ENCODE results near the gene GINS2. TPM values are rescaled to one million over a fixed set of nuclear protein-coding genes. Genes with fewer than 3 reads are reported as not detected.

GINS2 gene
- total and polyA plus RNA-seq, 2 donors (not counting 1 experiment from before 2014, with no cell fraction given): 1.8 to 5.5 TPM

DNA sequence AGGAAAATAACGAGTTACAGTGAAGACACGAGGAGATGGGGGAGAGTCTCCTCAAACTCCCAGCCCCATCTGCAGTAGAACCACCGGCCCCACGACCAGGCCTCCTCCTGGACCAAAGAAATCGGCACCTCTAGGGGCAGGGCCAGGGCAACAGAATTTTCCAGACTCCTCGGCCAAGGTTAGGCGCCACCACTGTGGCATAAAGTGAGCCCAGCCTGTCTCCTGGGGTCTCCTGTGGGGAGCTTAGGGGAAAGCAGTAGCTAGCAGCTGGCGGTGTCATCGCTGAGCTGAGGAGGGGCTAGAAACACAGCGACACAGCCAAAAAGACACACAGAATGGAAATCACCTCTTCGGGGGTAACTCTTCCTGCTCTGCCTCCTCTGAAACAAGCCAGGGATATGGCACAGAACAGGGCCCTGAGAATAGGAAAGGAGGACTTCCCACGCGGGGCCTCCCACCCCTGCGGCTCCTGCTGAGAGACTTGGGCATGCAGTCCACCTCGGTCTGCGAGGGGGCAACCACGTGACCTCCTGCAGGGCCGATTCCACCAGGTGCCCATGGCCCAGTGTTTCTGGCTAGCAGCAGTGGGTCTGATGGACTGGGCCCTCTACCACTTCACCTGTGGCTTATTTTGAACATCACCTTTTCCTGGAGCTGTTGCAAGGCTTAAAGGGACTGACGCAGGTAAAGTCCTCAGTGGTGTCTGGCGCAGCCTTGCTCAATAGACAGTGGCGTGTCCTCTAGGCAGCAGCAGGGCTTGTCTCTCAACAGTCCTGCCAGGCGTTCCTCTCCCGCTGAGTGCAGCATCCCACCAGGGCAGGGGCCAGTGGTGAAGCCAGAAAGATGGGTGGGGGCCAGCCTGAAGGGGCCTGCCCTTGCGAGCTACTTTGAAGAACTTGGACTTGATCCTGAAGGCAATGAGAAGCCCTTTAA lies 6.7 kb upstream of the GINS2 start:
- Histone ChIP-seq H3K36me3 (ENCODE audit: control insufficient read depth, insufficient read depth, low read length) (no peaks in the 10 kb centered on the region), H4K20me1 (ENCODE audit: control insufficient read depth, extremely low read depth, insufficient read depth, low read length) (no peaks in the 10 kb centered on the region), H3K79me2 (ENCODE audit: control insufficient read depth, insufficient read depth, low read length) (no peaks in the 10 kb centered on the region), H3K27me3 (ENCODE audit: control insufficient read depth, insufficient read depth, low read length) (peaks cover 19% of the 10 kb centered on the region), H3K9me3 (ENCODE audit: control insufficient read depth, insufficient read depth, low read depth, low read length) (no peaks in the 10 kb centered on the region), H3K27ac (ENCODE audit: insufficient read depth, low read length) (no peak overlapping the region), H3K4me2 (ENCODE audit: extremely low read depth, insufficient read depth, low read length) (no peak overlapping the region), H3K4me3 (replicated peaks in 1 of 4; ENCODE audit: control extremely low read depth in 1 of 4, insufficient read depth in 1 of 4, low read depth in 3 of 4, low read length in 4 of 4) (no peak overlapping the region), H3K4me1 (ENCODE audit: control insufficient read depth, extremely low read depth, insufficient read depth, low read length) (no peaks in the 10 kb centered on the region), H2AFZ (ENCODE audit: low read length) (no peak overlapping the region), H3K9ac (ENCODE audit: insufficient read depth, low read length) (no peak overlapping the region)
- TF ChIP-seq, protein P1, sequence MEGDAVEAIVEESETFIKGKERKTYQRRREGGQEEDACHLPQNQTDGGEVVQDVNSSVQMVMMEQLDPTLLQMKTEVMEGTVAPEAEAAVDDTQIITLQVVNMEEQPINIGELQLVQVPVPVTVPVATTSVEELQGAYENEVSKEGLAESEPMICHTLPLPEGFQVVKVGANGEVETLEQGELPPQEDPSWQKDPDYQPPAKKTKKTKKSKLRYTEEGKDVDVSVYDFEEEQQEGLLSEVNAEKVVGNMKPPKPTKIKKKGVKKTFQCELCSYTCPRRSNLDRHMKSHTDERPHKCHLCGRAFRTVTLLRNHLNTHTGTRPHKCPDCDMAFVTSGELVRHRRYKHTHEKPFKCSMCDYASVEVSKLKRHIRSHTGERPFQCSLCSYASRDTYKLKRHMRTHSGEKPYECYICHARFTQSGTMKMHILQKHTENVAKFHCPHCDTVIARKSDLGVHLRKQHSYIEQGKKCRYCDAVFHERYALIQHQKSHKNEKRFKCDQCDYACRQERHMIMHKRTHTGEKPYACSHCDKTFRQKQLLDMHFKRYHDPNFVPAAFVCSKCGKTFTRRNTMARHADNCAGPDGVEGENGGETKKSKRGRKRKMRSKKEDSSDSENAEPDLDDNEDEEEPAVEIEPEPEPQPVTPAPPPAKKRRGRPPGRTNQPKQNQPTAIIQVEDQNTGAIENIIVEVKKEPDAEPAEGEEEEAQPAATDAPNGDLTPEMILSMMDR (conservative IDR thresholded peaks at IDR 0.05 in 1 of 2, IDR thresholded peaks at IDR 0.05 in 1 of 2; ENCODE audit: low read depth in 1 of 2, low read length in 2 of 2): no peak
- no peak for TF ChIP-seq EZH2 (IDR thresholded peaks at IDR 0.05; ENCODE audit: low read length, missing control alignments)
- DNase-seq (ENCODE audit: low read depth in 2 of 2): no peak

DNA sequence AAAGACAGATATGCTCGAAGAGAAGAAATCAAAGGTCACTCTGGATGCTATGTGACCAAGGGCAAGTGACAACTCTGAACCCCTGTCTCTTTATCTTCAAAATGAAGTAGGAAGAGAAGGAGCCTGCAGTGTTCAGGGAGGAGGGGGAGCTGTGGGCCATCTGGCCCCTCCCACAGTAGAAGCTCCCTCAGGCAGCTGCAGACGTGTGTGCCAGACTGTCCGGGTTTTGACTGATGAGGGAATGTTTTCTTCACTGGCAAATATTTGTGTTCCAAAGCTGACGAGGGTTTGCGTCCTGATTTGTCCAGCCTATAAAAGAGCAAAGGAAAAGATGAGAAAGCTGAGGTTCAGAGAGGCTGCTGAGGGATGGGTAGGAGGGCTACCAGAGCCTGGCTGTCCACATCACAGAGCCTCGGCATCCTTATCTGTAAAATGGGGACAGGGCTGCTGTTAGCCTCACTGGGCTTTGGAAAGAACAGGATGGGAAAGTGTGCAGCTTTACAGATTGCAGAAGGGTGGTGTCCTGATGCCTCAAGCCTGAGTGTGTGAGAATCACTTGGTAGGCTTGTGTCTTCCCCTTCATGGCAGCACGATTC lies 1.8 kb upstream of the GINS2 start:
- Histone ChIP-seq H3K4me1 (ENCODE audit: control insufficient read depth, extremely low read depth, insufficient read depth, low read length) (peaks cover 3% of the 10 kb centered on the region), H3K9me3 (ENCODE audit: control insufficient read depth, insufficient read depth, low read depth, low read length) (no peaks in the 10 kb centered on the region), H3K79me2 (ENCODE audit: control insufficient read depth, insufficient read depth, low read length) (no peaks in the 10 kb centered on the region), H3K9ac (ENCODE audit: insufficient read depth, low read length) (no peak overlapping the region), H4K20me1 (ENCODE audit: control insufficient read depth, extremely low read depth, insufficient read depth, low read length) (no peaks in the 10 kb centered on the region), H3K4me2 (ENCODE audit: extremely low read depth, insufficient read depth, low read length) (no peak overlapping the region), H3K36me3 (ENCODE audit: control insufficient read depth, insufficient read depth, low read length) (no peaks in the 10 kb centered on the region), H3K27ac (ENCODE audit: insufficient read depth, low read length) (no peak overlapping the region), H2AFZ (ENCODE audit: low read length) (no peak overlapping the region), H3K27me3 (ENCODE audit: control insufficient read depth, insufficient read depth, low read length) (peaks cover 8% of the 10 kb centered on the region), H3K4me3 (replicated peaks in 1 of 4; ENCODE audit: control extremely low read depth in 1 of 4, insufficient read depth in 1 of 4, low read depth in 3 of 4, low read length in 4 of 4) (no peak overlapping the region)
- no peak for TF ChIP-seq EZH2 (IDR thresholded peaks at IDR 0.05; ENCODE audit: low read length, missing control alignments)
- TF ChIP-seq, protein P1 (conservative IDR thresholded peaks at IDR 0.05 in 1 of 2, IDR thresholded peaks at IDR 0.05 in 1 of 2; ENCODE audit: low read depth in 1 of 2, low read length in 2 of 2): no peak
- DNase-seq (ENCODE audit: low read depth in 2 of 2): no peak

DNA sequence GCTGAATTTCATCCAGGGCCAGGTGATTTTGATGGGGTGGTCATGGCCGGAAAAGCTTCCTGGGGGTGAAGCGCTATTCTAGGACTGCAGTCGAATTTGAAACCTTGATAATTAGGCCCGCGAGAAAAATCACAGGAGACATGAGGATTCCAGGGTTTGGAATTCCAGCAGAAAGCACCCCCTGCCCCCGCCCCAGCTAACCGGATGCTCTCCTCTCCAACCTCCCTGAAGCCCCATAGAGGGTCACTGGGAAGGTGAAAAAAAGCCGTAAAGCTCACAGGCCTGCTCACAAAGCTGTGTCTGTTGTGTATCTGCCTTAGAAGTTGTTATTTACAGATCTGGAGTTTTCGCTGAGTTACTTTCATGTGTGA lies 1.2 kb upstream of the GINS2 start:
- Histone ChIP-seq H3K4me3 (replicated peaks in 1 of 4; ENCODE audit: control extremely low read depth in 1 of 4, insufficient read depth in 1 of 4, low read depth in 3 of 4, low read length in 4 of 4) (no peak overlapping the region), H3K9ac (ENCODE audit: insufficient read depth, low read length) (no peak overlapping the region), H3K79me2 (ENCODE audit: control insufficient read depth, insufficient read depth, low read length) (no peaks in the 10 kb centered on the region), H3K27me3 (ENCODE audit: control insufficient read depth, insufficient read depth, low read length) (peaks cover 6% of the 10 kb centered on the region), H3K4me2 (ENCODE audit: extremely low read depth, insufficient read depth, low read length) (no peak overlapping the region), H2AFZ (ENCODE audit: low read length) (no peak overlapping the region), H4K20me1 (ENCODE audit: control insufficient read depth, extremely low read depth, insufficient read depth, low read length) (no peaks in the 10 kb centered on the region), H3K27ac (ENCODE audit: insufficient read depth, low read length) (no peak overlapping the region), H3K9me3 (ENCODE audit: control insufficient read depth, insufficient read depth, low read depth, low read length) (no peaks in the 10 kb centered on the region), H3K36me3 (ENCODE audit: control insufficient read depth, insufficient read depth, low read length) (no peaks in the 10 kb centered on the region), H3K4me1 (ENCODE audit: control insufficient read depth, extremely low read depth, insufficient read depth, low read length) (peaks cover 3% of the 10 kb centered on the region)
- TF ChIP-seq, protein P1 (conservative IDR thresholded peaks at IDR 0.05 in 1 of 2, IDR thresholded peaks at IDR 0.05 in 1 of 2; ENCODE audit: low read depth in 1 of 2, low read length in 2 of 2): no peak
- no peak for TF ChIP-seq EZH2 (IDR thresholded peaks at IDR 0.05; ENCODE audit: low read length, missing control alignments)
- no peak for DNase-seq (ENCODE audit: low read depth in 2 of 2)

All from fibroblast of lung (primary cell).